Ovary (tissue), 3 donors: ENCODE measurements around the gene STIMATE.

Experiments used
- EP300 ChIP-seq: sonication (generic); formaldehyde crosslinking; IDR thresholded peaks from one replicate; pipeline ENCODE4 v1.6.1; 2017; ENCODE audit warnings: antibody characterized with exemption
- POLR2A ChIP-seq: fragments of 450-650 bp; IDR thresholded peaks from one replicate; pipeline ENCODE4 v1.6.1; 2017; ENCODE audit warnings: antibody characterized with exemption, mild to moderate bottlenecking, moderate library complexity
- TF ChIP-seq, protein P1 (sequence below), 3 donors: fragments of 450-650 bp in 2 of 3; fragments of 200-600 bp in 1 of 3; IDR thresholded peaks; one replicate each; pipeline versions ENCODE4 v1.5.1 to v1.8.0; 2016 to 2022; ENCODE audit warnings: antibody characterized with exemption in 3 of 3, mild to moderate bottlenecking in 1 of 3
- donor health status: DM: no; HTN: no; CAD: no.

DNA sequence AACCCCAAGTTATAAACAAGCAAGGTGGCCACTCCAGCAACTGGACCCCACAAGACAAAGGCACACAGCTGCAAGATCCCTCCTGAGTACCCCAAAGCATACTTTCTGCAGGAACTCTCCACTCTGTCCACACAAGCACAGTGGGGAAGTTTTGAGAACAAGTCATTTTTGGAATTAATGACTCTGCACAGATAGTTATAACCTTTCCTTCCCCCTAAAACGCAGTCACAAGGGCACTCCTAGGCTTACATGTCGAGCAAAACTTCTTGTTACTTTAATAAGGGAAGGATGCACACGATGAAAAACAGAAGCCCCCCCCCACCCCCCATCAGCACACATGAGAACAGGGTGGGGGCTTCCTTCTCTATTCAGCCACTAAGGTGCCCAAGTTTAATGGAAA, 1.2 kb downstream of the STIMATE start:
- TF ChIP-seq, protein P1, sequence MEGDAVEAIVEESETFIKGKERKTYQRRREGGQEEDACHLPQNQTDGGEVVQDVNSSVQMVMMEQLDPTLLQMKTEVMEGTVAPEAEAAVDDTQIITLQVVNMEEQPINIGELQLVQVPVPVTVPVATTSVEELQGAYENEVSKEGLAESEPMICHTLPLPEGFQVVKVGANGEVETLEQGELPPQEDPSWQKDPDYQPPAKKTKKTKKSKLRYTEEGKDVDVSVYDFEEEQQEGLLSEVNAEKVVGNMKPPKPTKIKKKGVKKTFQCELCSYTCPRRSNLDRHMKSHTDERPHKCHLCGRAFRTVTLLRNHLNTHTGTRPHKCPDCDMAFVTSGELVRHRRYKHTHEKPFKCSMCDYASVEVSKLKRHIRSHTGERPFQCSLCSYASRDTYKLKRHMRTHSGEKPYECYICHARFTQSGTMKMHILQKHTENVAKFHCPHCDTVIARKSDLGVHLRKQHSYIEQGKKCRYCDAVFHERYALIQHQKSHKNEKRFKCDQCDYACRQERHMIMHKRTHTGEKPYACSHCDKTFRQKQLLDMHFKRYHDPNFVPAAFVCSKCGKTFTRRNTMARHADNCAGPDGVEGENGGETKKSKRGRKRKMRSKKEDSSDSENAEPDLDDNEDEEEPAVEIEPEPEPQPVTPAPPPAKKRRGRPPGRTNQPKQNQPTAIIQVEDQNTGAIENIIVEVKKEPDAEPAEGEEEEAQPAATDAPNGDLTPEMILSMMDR (IDR thresholded peaks at IDR 0.05): no peak
- no peak for TF ChIP-seq POLR2A
- no peak for TF ChIP-seq EP300
